ENCODE measurements around the gene DGCR6. TPM values are rescaled to one million over a fixed set of nuclear protein-coding genes. Genes with fewer than 3 reads are reported as not detected.

The DGCR6 gene
- total RNA-seq: 1.2 and 1.6 TPM in 2 replicates

GRCh38 chr22:18905540-18906409 is at the start of gene DGCR6:
DGCR6 (plus strand) TSS chr22:18906320; CDS start chr22:18906375, 55 bp downstream.

DNA sequence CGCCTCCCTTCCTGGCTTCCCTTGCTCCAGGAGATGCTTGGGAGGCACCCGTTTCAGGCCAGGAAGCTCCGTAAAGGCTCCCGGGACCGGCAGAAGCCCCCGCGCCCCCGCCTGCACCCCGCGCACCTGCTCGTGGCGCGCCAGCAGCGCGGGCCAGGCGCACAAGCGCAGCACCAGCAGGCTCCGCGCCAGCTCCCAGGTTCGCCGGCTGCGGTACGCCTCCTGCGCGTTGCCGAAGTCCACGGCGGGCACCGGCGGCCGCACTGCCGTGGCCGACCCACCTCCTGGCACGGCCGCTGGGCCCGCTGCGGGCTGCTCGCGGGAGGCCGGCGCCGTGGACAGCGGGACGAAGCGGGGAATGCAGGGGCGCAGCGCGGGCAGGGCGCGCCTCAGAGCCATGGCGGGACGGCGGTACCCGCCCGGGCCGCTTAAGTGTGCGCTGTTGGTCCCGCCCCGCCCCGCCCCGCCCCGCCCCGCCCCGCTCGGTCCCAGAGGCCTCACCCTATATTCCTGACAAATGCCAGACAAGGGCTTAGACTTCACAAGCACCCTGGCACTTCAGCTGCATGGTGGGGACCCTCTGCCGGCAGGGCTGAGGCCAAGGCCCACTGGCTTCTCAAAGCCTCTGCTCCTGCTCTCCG is 29.9 kb downstream of the DGCR6 start, which contains the start of gene PRODH:
PRODH (minus strand) TSS at position 405 of the 641 bp plus-strand sequence; CDS start at position 399, 6 bp downstream.

Other genes with a start within 250 kb of the DGCR6 start
- under 0.01 TPM in 1 of 2 replicates, not detected in the other for gene PRODH, start 30.0 kb downstream of the DGCR6 start, total RNA-seq
- gene DGCR2, start 216.1 kb downstream of the DGCR6 start, total RNA-seq: 30.6 and 35.7 TPM in 2 replicates
- not detected in 2 replicates for gene TSSK2, start 225.0 kb downstream of the DGCR6 start, total RNA-seq
- 15.4 and 15.5 TPM in 2 replicates for gene ESS2, start 238.3 kb downstream of the DGCR6 start, total RNA-seq
- not detected in 2 replicates for gene GSC2, start 244.0 kb downstream of the DGCR6 start, total RNA-seq

All from articular chondrocyte of knee joint (primary cell).